Activated CD4-positive, alpha-beta T cell treated with anti-CD3 and anti-CD28 coated beads, Interleukin-2, amount 50 U/mL, for 4 hours (primary cell): ENCODE results near the gene CDK11B.
A peak's percentile ranks its signal among the peaks of the same experiment; 100 is the strongest.

Source experiments
- DNase-seq, 2 experiments: peaks; one replicate each; pipeline ENCODE4 v3.0.0-alpha.2; 2020

The CDK11B gene

GRCh38 chr1:1626207-1627141 lies 32.3 kb downstream of the CDK11B start:
- no peak for DNase-seq

GRCh38 chr1:1625824-1626206 lies 33.0 kb downstream of the CDK11B start:
- DNase-seq = no peak

GRCh38 chr1:1625404-1625775 lies 33.4 kb downstream of the CDK11B start:
- no peak for DNase-seq

- DNase-seq = no peak
Observed at GRCh38 chr1:1624443-1625403, 34.1 kb downstream of the CDK11B start.

GRCh38 chr1:1623631-1624442 lies 35.0 kb downstream of the CDK11B start:
- no peak for DNase-seq

GRCh38 chr1:1623181-1623630 lies 35.6 kb downstream of the CDK11B start:
- DNase-seq = no peak

- no peak for DNase-seq
Observed at GRCh38 chr1:1622788-1623094, 36.1 kb downstream of the CDK11B start.

- DNase-seq = no peak
Observed at GRCh38 chr1:1622010-1622787, 36.6 kb downstream of the CDK11B start.

- no peak for DNase-seq
Observed at GRCh38 chr1:1621173-1622009, 37.4 kb downstream of the CDK11B start.

- no peak for DNase-seq
Observed at GRCh38 chr1:1620433-1621139, 38.2 kb downstream of the CDK11B start.

GRCh38 chr1:1619917-1620361 lies 38.9 kb downstream of the CDK11B start:
- DNase-seq = no peak

- no peak for DNase-seq
Observed at GRCh38 chr1:1618396-1619068, 40.3 kb downstream of the CDK11B start.

GRCh38 chr1:1617925-1618324 lies 40.9 kb downstream of the CDK11B start:
- DNase-seq = no peak

GRCh38 chr1:1617516-1617915 lies 41.3 kb downstream of the CDK11B start:
- no peak for DNase-seq

GRCh38 chr1:1616838-1617237 lies 42.0 kb downstream of the CDK11B start:
- DNase-seq = no peak

- no peak for DNase-seq
Observed at GRCh38 chr1:1616045-1616790, 42.6 kb downstream of the CDK11B start.

- DNase-seq = peak; percentile 93 to 95
Observed at GRCh38 chr1:1615256-1616044, 43.4 kb downstream of the CDK11B start, which contains the start of gene MIB2. MIB2 (plus strand) TSS chr1:1615500; CDS start chr1:1623453, 7,953 bp downstream.

- no peak for DNase-seq
Observed at GRCh38 chr1:1614954-1615255, 43.9 kb downstream of the CDK11B start.
